HT-29 (cell line): ENCODE results near the gene C14orf119. TPM values are rescaled to one million over a fixed set of nuclear protein-coding genes. Genes with fewer than 3 reads are reported as not detected.
A peak's percentile ranks its signal among the peaks of the same experiment; 100 is the strongest.
"Not testable (repeated sequence)": the region's sequence is repeated elsewhere in the genome, so short reads cannot be mapped to it uniquely, and the experiment has no call there.

Experiments
- DNase-seq: peaks from one replicate; pipeline ENCODE4 v3.0.0-alpha.2; 2015; ENCODE audit warnings: low spot score
- total RNA-seq: library from RNA; depleted of rRNA; stranded (reverse); fragments of >200 nt; shearing (Covaris generic); gene quantifications from 2 replicates; pipeline ENCODE4 v1.2.3, GENCODE V29; 2014

The C14orf119 gene
- total RNA-seq, 1 experiment from 2014 or later: 31.4 TPM

GRCh38 chr14:23089498-23090253 lies 5.6 kb upstream of the C14orf119 start:
- no peak for DNase-seq

- no peak for DNase-seq
These were observed 5.1 kb upstream of the C14orf119 start for GRCh38 chr14:23090254-23090636.

- DNase-seq: no peak
These were observed 3.7 kb upstream of the C14orf119 start for GRCh38 chr14:23091294-23092225.

- DNase-seq: no peak
These were observed 2.2 kb upstream of the C14orf119 start for GRCh38 chr14:23093104-23093503.

GRCh38 chr14:23093526-23093925 lies 1.8 kb upstream of the C14orf119 start:
- DNase-seq: no peak

GRCh38 chr14:23093991-23094665 lies 1.2 kb upstream of the C14orf119 start:
- DNase-seq: no peak

GRCh38 chr14:23094666-23095195 lies 574 bp upstream of the C14orf119 start, which contains the start of gene ACIN1:
Gene ACIN1, minus strand, starts transcription at chr14:23095136. Its CDS starts 24 bp downstream, at chr14:23095112.
- DNase-seq: peak; percentile 71

- DNase-seq: no peak
These were observed 2.5 kb downstream of the C14orf119 start for GRCh38 chr14:23097786-23098185.

GRCh38 chr14:23099212-23099861 lies 4.0 kb downstream of the C14orf119 start:
- DNase-seq: no peak

- DNase-seq: no peak
These were observed 6.1 kb downstream of the C14orf119 start for GRCh38 chr14:23101213-23101970.

- DNase-seq: no peak
These were observed 6.8 kb downstream of the C14orf119 start for GRCh38 chr14:23101986-23102625.

- DNase-seq: no peak
These were observed 7.5 kb downstream of the C14orf119 start for GRCh38 chr14:23102801-23103200.

- DNase-seq: no peak
These were observed 8.3 kb downstream of the C14orf119 start for GRCh38 chr14:23103581-23103980.

- DNase-seq: no peak
These were observed 8.8 kb downstream of the C14orf119 start for GRCh38 chr14:23104070-23104590.

GRCh38 chr14:23104591-23105347 lies 9.5 kb downstream of the C14orf119 start, which contains the start of gene CIROP:
Gene CIROP, minus strand, starts transcription at chr14:23104989. Its CDS starts 69 bp downstream, at chr14:23104920.
- no peak for DNase-seq

- DNase-seq: no peak
These were observed 10.1 kb downstream of the C14orf119 start for GRCh38 chr14:23105348-23105824.

- DNase-seq: no peak
These were observed 11.4 kb downstream of the C14orf119 start for GRCh38 chr14:23106747-23107045.

- DNase-seq: not testable (repeated sequence)
These were observed 12.3 kb downstream of the C14orf119 start for GRCh38 chr14:23107620-23108019.

GRCh38 chr14:23108169-23108568 lies 12.9 kb downstream of the C14orf119 start:
- DNase-seq: not testable (repeated sequence)
